GM21576 (cell line): ENCODE results near the gene PDE6G.

Experiments
- ATAC-seq: cut with Tn5 transposase; IDR thresholded peaks from one replicate; pipeline ENCODE4 v1.9.1; 2021; ENCODE audit warnings: mild to moderate bottlenecking, moderate library complexity; ENCODE audit not compliant: unreplicated experiment

Gene PDE6G

DNA sequence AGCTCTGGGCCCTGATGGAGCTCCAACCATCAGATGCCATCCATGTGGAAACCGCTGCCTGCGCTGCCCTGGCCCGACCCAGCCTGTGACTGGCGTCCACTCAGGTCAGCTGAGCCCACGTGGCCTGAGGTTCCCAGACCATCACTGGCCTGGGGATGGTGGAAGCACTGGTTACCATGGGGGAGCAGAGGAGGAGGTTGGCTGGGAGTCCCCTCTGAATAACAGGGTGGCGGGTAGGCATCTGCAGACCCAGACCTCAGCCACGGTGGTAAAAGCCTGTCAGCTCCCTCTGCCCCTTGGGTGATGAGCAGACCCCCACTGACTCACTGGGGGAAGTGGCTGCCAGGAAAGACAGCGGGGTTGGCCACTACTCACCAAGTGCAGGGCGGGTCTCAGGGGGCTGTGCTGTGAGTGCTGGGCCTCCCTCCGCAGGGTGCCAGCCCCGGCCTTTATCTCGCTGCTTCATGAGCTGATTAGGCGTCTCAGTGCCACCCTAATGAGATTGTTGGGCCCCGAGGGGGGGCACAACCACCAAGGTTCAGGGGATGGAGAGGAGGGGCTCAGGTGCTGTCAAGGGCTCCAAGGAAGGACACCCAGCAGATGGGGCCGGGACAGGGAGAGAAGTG lies at the start of gene PDE6G:
TSS of gene PDE6G (minus strand) at position 425 of the 626 bp plus-strand sequence. CDS start 3,237 bp downstream, outside the sequence.
- no peak for ATAC-seq

DNA sequence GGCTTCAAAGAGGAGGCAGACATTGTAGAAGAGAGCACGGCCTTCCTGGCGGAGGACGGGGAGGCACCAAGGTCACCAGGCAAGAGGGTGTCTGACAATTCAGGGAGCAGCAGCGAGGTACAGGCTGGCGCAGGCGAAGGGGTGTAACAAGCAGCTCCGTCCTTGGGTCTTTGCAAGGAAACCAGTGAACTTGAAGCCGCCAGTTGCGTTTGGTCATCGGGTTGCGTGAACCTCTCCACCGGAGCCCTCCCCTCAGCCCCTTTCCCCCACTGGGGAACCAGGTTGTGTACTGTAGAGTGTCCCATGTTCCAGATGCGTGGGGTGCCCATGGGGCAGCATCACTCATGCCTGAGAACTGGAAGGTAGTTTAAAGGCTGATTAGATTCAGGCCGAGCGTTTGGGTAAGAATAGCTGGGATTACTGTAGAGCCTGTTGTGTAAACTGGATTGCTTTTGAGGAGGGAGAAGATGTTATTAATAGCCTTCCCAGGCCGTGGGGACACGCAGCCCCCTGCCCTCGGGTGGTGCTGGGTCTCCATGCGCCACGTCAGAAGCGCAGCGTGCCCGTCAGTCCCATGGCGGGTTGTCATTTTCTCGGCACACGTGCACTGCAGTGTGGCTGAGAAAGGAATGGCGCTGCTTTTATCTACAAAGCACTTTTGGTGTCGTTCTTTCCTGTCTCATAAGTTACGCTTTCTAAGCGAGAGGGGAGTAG lies 49.3 kb upstream of the PDE6G start:
- ATAC-seq: no peak

DNA sequence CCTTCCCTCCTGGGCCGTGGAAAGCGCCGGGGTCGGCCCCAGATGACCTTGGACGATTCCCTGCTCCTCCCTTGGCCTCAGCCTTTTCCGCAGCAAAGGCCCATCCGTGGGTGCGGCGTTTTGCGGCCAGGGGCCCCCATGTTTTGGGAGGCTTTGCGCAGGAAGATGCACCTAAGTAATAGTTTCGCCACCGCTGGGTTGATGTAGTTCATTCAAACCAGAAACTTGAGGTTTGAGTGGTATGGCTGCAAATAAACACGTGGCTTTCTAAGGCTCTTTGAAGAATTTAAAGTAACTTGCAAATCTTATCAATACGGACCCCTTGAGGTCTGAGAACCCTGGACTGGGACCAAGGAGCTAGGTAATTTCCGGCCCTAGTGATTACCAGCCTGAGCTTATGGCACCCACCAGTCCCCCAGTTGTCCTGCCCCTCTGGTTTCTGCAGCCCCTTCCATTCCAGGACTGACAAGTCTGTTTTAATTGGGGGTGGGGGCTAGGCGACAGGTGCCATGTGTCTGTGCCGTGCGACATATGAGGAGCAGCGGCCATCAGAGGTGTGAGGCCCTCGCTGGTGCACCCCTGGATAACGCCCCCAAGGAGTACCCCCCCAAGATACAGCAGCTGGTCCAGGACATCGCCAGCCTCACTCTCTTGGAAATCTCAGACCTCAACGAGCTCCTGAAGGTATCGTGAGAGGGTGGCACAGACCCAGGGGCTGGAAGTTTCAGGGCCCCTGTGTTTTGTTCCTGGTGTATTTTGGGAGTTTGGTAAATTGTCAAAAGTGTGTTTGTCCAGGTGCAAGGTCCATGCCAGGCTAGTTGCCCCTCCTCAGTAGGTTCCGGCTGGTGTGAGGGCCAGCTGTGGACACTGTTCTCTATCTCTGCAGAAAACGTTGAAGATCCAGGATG lies 47.7 kb upstream of the PDE6G start:
- ATAC-seq: no peak

DNA sequence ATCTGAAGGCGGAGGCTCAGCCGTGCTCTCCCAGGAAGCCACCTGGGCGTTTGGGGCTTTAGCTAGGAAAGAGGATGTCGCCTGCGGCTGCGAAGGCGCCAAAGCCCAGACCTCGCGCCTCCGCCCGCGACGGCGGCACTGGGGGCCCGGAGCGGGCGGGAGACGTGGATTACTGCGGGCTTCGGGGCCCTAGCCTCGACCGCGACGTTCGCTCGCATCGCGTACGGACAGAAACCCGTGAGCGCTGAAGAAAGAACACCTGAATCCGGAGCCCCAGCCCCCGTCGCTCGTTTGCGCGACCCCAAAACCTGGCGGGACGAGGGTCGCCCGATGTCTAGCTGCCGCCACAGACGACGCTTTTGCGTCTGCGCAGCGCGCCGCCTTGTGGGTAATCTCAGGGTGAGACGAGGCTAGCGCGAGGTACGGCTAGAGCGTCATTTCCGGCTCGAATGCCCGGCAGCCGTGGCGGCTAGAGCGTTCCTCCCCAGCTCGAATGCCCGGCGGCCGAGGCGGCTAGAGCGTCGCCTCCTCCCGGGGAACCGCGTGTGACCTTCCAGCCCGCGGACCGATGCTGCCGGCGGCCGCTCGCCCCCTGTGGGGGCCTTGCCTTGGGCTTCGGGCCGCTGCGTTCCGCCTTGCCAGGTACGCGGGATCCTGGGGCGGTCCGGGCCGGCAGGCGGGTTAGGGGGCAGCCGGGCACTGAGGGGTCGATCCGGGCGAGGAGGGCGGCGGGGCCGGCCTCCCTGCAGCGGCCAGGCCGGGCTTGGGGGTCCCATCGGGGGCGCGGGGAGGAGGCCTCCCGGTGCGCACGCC lies 46.8 kb upstream of the PDE6G start, which contains the start of gene MRPL12:
TSS of gene MRPL12 (plus strand) at position 434 of the 813 bp plus-strand sequence. CDS start at position 569, 135 bp downstream.
- peak; percentile 69 for ATAC-seq

DNA sequence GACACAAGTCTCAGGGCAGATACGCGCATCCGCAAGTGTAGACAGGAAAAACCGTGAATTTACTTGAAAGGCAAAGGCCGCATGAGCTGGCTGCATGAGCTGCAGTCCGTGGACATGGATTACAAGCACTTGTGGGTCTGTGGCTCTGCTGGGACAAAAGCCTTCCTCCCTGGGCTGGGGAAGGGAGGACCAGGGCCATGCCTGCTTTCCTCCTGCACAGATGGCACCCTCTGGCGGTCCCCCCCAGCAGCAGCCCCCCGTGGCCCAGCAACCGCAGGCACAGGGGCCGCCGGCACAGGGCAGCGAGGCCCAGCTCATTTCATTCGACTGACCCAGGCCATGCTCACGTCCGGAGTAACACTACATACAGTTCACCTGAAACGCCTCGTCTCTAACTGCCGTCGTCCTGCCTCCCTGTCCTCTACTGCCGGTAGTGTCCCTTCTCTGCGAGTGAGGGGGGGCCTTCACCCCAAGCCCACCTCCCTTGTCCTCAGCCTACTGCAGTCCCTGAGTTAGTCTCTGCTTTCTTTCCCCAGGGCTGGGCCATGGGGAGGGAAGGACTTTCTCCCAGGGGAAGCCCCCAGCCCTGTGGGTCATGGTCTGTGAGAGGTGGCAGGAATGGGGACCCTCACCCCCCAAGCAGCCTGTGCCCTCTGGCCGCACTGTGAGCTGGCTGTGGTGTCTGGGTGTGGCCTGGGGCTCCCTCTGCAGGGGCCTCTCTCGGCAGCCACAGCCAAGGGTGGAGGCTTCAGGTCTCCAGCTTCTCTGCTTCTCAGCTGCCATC lies 45.1 kb upstream of the PDE6G start:
- ATAC-seq: no peak

DNA sequence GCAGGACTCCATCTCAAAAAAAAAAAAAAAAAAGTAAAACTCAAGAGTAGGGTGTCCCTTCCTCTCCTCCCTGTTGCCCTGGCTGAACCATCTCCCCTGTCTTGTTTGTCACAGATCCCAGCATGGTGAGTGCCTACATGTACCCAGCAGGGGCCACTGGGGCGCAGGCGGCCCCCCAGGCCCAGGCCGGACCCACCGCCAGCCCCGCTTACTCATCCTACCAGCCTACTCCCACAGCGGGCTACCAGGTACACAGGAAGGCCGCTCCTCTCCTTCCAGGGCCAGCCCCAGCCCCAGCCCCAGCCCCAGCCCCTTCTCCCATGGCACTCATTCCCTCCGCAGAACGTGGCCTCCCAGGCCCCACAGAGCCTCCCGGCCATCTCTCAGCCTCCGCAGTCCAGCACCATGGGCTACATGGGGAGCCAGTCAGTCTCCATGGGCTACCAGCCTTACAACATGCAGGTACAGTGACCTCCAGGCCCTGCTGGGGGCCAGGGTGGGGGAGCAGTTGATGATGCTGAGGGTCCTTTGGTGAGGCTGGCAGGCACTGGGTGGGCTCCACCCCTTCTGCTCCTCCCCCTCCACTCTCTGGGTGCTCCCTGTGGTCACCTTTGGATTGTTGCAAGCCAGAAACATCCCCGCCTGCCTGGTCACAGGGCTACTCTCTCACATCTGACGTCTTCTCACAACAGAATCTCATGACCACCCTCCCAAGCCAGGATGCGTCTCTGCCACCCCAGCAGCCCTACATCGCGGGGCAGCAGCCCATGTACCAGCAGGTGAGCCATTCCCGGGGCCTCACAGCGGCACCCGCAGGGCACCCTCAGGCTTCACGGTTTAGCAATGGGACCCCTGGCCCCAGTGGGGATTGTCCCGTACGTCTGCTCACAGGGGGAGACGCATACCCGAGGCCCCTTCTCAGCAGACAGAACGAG lies 44.3 kb upstream of the PDE6G start:
- ATAC-seq: no peak

DNA sequence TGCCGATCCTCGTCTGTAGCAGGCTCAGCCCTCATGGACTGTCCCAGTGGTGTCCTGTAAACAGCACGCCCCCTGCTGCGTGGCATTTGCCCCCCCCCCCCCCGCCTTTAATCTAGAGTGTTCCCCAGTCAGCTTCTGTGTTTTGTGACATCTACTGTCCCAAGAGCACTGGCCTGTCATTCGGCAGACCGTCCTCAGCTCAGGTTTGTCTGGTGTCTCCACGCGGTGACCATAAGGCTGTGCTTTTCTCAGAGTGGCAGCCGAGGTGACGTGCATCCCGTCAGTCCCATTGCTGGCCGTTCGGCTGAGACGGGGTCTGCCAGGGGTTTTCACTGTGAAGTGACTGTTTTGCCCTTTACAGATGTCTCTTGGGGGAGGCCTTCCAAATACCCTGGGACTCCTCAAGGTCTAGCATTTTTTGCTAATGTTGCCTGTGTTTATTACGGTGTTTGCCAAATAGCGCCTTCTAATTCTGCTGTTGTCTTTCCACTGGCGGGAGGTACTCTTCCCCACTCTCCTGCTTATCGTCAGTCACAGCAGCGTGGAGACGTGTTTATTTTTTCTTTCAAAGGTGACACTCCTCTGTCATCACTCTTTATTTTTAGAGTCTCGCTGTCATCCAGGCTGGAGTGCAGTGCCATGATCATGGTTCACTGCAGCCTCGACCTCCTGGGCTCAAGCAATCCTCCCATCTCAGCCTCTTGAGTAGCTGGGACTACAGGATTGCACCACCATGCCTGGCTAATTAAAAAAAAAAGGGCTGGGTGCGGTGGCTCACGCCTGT lies 41.1 kb upstream of the PDE6G start:
- no peak for ATAC-seq

DNA sequence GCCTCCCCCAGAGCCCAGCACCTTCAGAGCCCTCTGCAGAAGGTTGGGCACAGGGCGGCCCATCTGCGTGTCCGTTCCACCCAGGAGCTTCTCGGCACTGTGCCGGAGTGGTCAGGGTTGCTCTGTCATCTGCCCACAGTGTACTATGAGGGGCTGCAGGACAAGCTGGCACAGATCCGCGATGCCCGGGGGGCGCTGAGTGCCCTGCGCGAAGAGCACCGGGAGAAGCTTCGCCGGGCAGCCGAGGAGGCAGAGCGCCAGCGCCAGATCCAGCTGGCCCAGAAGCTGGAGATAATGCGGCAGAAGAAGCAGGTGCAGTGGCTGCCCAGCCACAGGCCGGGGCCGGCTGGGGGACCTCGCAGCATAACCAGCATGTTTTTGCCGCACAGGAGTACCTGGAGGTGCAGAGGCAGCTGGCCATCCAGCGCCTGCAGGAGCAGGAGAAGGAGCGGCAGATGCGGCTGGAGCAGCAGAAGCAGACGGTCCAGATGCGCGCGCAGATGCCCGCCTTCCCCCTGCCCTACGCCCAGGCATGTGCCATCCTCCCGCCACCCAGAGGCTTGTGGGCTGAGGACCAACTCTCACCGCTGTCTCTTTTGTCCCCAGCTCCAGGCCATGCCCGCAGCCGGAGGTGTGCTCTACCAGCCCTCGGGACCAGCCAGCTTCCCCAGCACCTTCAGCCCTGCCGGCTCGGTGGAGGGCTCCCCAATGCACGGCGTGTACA lies 40.0 kb upstream of the PDE6G start:
- ATAC-seq: no peak

DNA sequence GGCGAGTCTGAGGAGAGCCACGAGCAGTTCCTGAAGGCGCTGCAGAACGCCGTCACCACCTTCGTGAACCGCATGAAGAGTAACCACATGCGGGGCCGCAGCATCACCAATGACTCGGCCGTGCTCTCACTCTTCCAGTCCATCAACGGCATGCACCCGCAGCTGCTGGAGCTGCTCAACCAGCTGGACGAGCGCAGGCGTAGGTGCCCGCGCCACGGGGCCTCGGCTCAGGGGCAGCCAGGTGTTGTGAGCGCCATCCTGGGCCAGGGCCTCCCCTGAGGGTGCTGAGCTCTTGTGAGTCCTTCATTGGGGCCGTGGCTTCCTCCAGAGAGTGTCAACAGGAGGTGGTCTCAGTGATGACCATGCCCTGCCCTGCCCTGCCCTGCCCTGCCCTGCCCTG lies 39.5 kb upstream of the PDE6G start:
- no peak for ATAC-seq

DNA sequence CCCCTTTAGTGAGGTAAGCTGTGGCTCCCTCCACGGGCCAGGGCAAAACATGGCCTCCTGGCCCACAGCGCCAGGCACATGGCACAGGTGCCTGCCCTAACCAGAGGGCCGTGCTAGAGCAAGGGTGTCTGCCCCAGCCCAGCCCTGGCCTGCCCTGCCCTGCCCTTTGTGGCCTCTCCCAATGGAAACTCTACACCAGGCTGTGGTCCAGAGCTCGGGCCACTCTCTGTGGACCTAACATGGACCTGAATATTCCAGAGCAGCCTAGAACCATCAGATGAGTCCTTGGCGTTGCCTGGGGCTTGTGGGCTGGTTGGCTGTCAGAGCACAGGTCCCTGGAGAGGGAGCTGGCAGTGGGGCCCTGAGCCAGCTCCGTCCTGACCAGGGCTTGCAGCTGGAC lies 38.9 kb upstream of the PDE6G start:
- ATAC-seq: no peak

DNA sequence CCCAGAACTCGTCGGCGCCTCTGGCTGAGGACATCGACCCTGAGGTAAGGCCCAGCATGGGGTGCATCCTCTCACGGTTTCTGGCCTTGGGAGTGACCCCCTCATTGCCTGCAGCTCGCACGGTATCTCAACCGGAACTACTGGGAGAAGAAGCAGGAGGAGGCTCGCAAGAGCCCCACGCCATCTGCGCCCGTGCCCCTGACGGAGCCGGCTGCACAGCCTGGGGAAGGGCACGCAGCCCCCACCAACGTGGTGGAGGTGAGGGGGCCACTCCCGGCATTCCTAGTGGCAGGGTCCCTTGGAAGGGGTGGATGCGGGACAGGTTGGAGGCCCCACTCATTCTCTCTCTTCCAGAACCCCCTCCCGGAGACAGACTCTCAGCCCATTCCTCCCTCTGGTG lies 38.5 kb upstream of the PDE6G start:
- ATAC-seq: no peak

DNA sequence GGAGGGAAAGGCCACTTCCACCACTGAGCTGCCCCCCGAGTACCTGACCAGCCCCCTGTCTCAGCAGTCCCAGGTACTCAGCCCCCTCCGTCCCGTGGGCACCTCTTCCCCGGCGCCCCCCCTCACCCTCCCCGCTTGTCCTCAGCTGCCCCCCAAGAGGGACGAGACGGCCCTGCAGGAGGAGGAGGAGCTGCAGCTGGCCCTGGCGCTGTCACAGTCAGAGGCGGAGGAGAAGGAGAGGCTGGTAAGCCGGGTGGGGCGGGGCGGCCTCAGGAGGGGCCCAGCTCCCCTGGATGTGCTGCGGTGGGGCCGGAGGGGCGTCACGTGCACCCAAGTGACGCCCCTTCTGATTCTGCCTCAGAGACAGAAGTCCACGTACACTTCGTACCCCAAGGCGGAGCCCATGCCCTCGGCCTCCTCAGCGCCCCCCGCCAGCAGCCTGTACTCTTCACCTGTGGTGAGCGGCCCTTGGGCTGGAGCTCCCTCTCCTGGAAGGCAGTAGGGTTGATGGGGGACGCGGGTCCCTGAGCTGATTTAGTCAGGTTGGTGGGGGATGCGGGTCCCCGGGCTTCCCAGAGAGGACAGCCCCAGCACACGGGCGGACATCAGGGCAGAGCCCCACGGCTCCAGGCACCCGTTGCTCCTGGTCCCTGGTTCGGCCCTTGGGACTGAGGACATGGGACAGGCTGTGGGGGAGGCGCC lies 37.3 kb upstream of the PDE6G start:
- ATAC-seq: no peak

DNA sequence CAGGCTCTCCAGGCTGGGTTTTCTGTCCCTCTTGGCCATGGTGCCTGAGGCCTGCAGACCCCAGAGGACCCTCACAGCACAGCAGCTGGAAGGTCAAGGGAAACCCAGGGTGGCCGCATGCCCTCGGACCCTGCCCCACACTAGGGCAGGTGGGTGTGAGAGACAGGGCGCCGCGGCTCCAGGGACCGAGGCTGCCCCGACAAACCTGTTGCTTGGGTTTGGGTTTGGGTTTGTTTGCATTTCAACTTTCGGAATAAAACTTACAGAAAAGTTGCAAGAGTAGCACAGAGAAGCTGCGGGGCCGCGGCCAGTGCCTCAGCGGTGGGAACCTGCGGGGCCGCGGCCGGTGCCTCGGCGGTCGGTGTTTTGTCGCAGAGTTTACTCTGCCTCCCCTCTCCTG lies 35.3 kb upstream of the PDE6G start:
- no peak for ATAC-seq

DNA sequence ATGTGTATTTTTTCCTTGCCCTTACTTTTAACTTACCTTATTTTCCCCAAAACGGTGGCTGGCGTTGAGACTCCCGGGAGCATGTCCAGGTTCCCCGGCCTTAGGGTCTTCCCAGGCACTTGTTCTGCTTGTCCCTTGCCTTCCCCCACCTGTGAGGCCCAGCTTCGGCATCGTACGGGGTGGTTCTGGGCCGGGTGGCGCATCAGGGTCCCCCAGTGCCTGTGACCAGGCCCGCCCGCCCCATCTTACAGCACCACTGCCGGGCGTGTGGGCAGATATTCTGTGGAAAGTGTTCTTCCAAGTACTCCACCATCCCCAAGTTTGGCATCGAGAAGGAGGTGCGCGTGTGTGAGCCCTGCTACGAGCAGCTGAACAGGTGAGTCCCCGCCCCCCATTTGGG lies 34.9 kb upstream of the PDE6G start:
- ATAC-seq: no peak

DNA sequence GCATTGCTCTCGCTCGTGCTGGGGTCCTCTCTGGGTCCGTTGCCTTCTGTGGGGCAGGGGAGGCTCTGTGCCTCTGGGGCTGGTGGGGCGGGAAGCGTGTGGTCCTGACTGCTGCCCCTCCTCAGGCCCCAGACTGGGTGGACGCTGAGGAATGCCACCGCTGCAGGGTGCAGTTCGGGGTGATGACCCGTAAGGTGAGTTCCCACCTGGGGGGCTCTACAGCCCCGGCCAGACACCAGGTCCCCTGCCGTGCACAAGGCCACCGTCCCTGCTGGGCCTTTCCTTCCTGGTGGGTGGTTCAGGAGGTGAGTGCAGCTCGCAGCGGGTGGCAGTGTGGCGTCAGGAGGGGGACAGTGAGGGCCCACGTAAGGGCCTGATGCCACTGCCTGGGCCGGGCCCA lies 34.2 kb upstream of the PDE6G start:
- no peak for ATAC-seq

DNA sequence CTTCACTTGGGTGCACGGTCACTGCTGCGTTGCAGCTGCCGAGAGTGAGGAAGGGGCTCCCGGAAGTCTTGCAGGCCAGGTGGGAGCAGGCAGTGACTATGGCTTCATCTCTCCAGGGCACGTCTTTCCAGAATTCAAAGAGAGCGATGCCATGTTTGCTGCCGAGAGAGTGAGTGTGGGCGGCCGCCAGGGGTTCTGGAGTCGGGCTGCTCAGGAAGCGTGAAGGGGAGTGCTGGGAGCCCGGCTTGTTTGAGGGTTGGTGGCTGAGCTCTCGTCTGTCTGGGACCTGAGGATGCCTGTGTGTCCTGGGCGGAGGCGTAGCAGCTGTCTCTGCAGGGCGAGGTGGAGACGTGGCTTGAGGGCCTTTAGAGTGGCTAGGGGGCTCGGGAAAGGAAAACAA lies 33.7 kb upstream of the PDE6G start:
- no peak for ATAC-seq

DNA sequence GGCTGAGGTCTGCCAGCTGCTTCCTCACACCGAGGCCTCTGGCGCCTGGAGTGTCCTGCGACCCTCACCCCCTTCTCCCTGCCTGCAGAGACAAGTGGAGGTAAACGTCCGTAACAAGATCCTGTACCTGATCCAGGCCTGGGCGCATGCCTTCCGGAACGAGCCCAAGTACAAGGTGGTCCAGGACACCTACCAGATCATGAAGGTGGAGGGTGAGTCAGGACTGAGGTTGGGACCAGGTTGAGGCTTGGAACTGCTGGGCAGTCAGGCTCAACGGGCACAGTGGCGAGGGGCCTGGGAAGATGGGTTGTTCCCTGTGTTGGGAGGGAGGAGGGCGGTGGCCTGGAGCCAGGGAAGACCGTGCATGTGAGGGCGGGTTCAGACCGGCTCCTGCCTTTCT lies 32.3 kb upstream of the PDE6G start:
- ATAC-seq: no peak
